HG02970 (cell line): ENCODE data around the gene ZNF90.
"Not testable (repeated sequence)": the region's sequence is repeated elsewhere in the genome, so short reads cannot be mapped to it uniquely, and the experiment has no call there.

Experiments
- ATAC-seq: cut with Tn5 transposase; IDR thresholded peaks from one replicate; pipeline ENCODE4 v1.9.1; 2021; ENCODE audit warnings: mild to moderate bottlenecking, moderate library complexity, moderate number of reproducible peaks; ENCODE audit not compliant: unreplicated experiment, low FRiP score

The ZNF90 gene

DNA sequence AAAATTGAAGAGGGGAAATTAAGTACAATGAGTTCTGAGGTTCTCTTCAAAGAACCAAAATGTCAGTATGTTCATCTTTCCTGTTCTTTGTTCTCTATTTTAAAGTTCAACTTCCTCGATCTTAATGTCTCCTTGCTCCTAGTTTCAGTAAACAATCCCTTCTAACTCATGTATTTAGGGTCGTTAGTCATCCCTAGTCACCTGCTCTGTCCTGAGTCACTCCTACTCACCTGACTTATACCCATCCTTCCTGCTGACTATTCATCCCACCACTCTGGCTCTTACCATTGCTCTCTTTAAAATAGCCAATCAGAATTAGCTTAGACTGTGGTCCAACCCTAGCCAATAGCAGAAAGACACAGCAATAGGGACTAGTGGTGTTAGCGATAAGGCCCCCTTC lies 24.3 kb downstream of the ZNF90 start:
- no peak for ATAC-seq

DNA sequence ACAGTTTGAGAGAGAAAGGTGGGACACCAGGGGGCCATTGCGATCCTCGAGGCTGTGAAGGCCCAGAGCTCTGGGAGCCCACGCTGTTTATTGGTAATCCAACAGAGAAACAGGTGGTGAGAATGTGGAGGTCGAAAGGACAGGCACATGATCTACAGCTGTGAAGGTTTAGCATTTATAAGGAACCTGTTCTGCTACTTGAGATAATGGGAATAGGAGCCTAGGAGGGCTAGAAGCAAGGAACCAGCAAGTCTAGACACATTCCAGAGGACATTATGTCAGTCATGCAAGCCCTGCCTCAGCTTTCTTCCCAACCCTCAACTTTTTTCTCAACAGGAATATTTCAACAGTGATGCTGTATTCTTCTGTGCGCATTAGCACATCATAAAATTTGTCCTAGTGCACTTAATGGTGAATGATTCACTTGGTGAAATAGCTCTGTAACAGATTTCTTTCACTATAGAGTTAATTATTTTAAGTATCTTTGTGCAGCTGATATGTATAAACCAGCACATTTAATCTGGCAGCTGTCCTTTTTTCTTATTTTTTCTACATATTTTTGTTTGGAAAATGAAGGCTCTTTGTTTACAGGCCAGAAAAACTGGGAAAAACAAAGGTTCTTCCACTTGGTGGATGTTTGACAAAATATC lies 25.4 kb downstream of the ZNF90 start:
- ATAC-seq, result no peak

DNA sequence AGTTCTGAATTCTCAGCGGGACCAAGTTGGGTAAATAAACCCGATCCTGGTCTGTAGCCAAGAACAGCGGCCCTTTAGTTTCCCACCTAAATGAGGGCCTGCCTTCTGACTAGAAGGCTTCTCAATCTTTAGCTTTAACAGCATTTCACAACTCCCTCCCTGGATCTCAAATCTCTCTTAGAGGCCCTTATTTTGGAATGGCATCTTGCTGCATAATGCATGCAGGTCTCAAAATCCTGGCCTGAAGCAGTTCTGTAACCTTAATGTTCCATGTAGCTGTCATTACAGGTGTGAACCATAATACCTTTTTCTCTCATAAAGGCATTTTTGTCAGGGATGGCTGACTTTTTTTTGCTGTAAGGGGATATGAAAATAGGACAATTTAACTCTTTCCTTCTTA lies 29.5 kb downstream of the ZNF90 start:
- no peak for ATAC-seq

DNA sequence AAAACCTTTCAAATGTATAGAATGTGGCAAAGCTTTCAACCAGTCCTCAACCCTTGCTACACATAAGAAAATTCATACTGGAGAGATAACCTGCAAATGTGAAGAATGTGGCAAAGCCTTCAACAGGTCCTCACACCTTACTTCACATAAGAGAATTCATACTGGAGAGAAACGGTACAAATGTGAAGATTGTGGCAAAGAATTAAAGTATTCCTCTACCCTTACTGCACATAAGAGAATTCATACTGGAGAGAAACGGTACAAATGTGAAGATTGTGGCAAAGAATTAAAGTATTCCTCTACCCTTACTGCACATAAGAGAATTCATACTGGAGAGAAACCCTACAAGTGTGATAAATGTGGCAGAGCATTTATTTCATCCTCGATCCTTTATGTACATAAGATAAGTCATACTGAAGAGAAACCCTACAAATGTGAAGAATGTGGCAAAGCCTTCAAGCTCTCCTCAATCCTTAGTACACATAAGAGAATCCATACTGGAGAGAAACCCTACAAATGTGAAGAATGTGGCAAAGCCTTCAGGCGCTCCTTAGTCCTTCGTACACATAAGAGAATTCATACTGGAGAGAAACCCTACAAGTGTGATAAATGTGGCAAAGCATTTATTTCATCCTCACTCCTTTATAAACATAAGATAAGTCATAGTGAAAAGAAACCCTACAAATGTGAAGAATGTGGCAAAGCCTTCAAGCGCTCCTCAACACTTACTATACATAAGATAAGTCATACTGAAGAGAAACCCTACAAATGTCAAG lies 40.5 kb downstream of the ZNF90 start:
- ATAC-seq, result not testable (repeated sequence)

DNA sequence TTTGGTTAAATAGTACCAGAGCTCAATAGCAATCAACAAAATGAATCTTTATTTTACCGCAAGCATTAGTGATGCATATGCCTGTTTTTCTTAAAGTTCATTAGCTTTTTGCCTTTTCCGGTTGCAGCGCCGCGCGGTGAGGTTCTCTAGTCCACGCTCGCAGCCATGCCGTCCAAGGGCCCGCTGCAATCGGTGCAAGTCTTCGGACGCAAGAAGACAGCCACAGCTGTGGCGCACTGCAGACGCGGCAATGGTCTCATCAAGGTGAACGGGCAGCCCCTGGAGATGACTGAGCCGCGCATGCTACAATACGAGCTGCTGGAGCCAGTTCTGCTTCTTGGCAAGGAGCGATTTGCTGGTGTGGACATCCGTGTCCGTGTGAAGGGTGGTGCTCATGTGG lies 47.1 kb downstream of the ZNF90 start:
- ATAC-seq, result no peak

DNA sequence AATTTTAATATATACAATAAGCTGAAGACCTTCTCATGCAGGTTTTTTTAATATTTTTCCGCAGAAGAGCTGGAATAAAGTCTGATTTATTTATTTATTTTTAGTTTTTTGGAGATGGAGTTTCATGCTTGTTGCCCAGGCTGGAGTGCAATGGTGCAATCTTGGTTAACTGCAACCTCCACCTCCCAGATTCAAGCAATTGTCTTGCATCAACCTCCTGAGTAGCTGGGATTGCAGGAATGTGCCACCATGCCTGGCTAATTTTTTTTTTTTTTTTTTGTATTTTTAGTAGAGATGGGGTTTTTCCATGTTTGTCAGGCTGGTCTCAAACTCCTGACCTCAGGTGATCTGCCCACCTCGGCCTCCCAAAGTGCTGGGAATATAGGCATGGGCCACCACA lies 55.1 kb downstream of the ZNF90 start:
- not testable (repeated sequence) for ATAC-seq

DNA sequence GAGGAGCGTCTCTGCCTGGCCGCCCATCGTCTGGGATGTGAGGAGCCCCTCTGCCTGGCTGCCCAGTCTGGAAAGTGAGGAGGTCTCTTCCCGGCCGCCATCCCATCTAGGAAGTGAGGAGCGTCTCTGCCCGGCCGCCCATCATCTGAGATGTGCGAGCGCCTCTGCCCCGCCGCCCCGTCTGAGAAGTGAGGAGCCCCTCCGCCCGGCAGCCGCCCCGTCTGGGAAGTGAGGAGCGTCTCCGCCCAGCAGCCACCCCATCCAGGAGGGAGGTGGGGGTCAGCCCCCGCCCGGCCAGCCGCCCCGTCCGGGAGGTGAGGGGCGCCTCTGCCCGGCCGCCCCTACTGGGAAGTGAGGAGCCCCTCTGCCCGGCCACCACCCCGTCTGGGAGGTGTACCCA lies 59.9 kb downstream of the ZNF90 start:
- ATAC-seq, result not testable (repeated sequence)

DNA sequence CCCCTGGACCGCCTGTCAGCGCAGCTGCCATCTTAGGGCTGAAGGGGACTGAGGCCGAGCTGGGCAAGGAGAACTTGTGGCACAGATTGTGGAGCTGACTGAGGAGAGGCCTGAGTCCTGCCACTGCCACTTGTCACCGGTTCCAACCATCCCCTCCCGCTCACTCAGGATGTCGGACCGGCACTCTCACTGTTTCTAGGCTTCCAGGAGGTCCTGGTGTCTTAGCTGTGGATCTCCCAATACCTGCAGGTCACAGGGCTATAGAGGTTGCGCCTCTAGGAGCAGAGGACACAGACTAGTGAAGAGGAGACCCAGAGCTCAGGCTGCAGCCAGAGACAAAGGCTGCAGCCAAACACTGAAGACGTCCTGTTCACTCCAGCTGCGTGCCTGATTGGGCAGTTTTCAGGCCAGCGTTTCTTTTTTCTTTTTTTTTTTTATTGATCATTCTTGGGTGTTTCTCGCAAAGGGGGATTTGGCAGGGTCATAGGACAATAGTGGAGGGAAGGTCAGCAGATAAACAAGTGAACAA lies 73.9 kb downstream of the ZNF90 start:
- no peak for ATAC-seq

DNA sequence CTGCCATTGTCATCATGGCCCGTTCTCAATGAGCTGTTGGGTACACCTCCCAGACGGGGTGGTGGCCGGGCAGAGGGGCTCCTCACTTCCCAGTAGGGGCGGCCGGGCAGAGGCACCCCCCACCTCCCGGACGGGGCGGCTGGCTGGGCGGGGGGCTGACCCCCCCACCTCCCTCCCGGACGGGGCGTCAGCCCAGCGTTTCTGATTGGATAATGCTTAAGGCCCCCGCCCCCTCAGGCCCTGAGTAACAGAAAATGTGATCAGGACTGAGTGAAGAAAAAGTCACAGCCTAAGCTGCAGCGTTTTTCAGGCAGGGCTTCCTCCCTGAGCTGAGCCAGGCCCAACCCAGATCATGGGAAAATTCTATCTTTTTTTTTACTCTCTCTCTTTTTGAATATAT lies 74.7 kb downstream of the ZNF90 start:
- ATAC-seq, result not testable (repeated sequence)

DNA sequence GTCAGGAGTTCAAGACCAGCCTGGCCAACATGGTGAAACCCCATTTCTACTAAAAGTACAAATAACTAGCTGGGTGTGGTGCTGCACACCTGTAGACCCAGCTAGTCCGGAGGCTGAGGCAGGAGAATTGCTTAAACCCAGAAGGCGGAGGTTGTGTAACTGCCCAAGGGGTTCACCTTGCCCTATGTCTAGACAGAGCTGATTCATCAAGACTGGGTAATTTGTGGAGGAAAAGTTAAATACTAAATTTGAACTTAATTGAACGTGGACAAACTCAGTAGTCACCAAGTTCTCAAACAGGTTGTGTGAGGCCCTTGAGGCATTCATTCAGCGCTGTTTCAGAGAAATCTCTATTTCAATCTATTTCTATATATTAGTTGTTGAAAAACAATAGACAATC lies 75.5 kb downstream of the ZNF90 start:
- no peak for ATAC-seq

DNA sequence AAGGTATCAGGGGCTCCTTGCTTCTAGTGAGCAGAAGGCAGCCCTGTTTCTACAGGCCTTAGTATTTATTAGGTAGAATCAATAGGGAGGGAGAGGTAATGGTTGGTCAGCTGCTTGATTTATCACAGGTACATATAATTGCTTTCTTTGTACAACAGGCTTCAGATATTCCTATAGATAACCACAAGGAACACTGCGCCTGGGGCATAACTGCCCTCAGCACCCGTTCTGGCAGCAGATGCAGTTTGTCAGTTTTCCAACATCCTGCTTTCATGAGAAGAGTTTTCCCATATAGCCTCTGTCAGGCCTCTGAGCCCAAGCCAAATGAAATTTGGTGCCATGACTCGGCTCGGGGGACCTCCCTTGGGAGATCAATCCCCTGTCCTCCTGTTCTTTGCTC lies 76.8 kb downstream of the ZNF90 start:
- no peak for ATAC-seq

DNA sequence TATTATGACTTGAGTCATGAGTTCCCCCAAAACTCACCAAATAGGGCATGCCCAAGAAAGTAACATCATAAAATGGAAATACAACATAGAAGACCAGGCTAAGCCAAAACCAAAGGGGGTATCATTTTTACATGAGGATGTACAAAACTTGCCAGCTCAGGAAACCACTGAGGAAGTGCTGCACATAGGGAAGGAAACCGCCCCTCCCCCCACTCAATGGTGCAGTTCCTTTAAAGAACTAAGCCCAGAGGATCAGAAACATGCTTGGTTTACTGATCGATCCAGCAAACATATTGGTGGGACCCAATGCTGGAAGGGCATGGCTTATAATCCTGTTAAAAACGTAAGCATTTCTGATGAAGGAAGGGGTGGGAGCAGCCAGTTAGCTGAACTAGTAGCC lies 85.0 kb downstream of the ZNF90 start:
- no peak for ATAC-seq

DNA sequence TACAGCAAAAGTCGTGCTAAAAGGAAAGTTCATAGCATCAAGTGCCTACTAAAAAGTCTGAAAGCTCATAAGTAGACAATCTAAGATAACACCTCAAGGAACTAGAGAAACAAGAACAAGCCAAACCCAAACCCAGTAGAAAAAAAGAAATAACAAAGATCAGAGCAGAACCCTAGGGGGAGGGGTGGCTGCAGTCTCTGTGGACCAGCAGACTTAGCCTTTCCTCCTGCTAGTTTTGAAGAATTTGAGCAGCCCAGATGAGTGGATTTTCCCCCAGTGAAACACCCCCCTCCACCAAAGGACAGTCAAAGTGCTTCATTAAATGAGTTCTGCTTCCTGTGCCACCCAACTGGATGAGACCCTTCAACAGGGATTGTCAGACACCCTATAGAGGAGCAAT lies 86.7 kb downstream of the ZNF90 start:
- no peak for ATAC-seq

DNA sequence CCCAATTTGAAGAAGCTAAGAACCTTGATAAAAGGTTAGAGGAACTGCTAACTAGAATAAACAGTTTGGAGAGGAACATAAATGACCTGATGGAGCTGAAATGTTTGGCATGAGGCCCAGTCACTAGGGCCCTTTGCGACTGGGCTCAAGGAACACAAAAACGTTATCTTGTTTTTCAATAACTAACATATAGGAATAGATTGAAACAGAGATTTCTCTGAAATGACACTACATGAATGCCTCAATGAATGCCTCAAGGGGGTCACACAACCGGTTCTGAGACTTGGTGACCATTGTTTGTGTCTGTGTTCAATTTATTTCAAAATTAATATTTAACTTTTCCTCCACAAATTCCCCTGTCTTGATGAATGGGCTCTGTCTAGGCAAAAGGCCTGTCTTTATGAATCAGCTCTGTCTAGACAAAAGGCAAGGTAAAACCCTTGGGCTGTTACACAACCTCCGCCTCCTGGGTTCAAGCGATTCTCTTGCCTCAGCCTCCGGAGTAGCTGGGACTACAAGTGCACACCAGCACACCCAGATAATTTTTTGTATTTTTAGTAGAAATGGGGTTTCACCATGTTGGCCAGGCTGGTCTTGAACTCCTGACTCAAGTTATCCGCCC lies 88.3 kb downstream of the ZNF90 start:
- ATAC-seq, result no peak

DNA sequence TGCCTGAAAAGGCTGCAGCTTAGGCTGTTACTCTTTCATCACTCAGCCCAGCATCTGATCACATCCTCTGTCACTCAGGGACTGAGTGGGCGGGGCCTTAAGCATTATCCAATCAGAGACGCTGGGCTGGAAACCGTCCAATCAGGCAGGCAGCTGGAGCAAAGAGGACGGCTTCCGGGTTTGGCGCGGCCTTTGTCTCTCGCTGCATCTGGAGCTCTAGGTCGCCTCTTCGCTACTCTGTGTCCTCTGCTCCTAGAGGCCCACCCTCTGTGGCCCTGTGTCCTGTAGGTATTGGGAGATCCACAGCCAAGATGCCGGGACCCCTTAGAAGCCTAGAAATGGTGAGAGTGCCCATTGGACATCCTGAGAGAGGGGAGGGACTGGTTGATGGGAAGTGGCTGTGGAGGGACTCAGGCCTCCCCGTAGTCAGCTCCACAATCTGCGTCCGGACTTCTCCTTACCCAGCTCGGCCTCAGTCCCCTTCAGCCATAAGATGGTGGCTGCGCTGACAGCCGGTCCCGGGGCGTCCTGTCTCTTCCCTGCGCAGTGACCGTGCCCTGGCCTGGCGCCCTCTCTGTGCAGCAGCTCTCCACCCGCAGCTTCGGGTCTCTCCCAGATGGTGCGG lies 89.3 kb downstream of the ZNF90 start, which contains the start of gene ZNF486:
TSS of gene ZNF486 (plus strand) at position 195 of the 625 bp plus-strand sequence. CDS start at position 312, 117 bp downstream.
- ATAC-seq, result peak; percentile 90

DNA sequence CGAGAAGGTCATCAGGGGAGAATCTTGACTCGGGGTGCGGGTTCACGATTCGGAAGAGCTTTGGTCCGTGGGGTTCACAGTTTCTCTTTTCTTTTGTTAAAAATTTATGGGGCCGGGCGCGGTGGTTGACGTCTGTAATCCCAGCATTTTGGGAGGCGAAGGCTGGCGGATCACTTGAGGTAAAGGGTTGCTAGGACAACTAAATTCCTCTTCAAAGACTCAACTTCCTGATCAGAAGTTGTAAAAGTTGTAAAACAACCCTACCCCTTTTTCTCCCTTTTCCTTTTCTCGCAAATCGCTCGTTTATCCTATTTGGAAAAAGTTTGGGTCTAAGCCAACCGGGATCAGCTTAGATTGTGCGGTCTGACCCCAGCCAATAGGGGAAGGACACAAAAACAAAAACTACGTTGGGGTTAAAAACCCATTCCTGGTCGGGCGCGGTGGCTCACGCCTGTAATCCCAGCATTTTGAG lies 89.9 kb downstream of the ZNF90 start:
- ATAC-seq, result no peak
